Kidney (tissue), 14 donors: ENCODE measurements around the gene RABL3. TPM values are rescaled to one million over a fixed set of nuclear protein-coding genes. Genes with fewer than 3 reads are reported as not detected.

Source experiments
- DNase-seq, 5 donors: peaks; one replicate each; pipeline ENCODE4 v3.0.0-alpha.2; 2013 to 2020
- FAIRE-seq: peaks from 2 replicates; lab custom pipeline; 2012; peaks lifted over from hg19 to GRCh38; lab: Jason Lieb, UNC
- H3K27ac ChIP-seq, 2 donors: one replicate each; pipeline ENCODE4 v1.7.0; 2013; ENCODE audit warnings: low read depth in 2 of 2, low read length in 2 of 2, inconsistent platforms in 1 of 2
- H3K27me3 ChIP-seq: one replicate; pipeline ENCODE4 v1.7.1; 2013; ENCODE audit warnings: low read length, inconsistent platforms; ENCODE audit not compliant: control insufficient read depth, insufficient read depth
- H3K36me3 ChIP-seq, 3 donors: one replicate each; pipeline versions ENCODE4 v1.7.0 to v1.7.1; 2013; ENCODE audit warnings: low read length in 3 of 3, control low read depth in 1 of 3, inconsistent platforms in 1 of 3; ENCODE audit not compliant: insufficient read depth in 3 of 3, control insufficient read depth in 2 of 3
- H3K4me1 ChIP-seq, 3 donors: one replicate each; pipeline versions ENCODE4 v1.7.0 to v1.7.1; 2013; ENCODE audit warnings: low read length in 3 of 3, inconsistent platforms in 1 of 3, low read depth in 1 of 3; ENCODE audit not compliant: control insufficient read depth in 2 of 3, insufficient read depth in 2 of 3
- H3K4me3 ChIP-seq, 3 donors: one replicate each; pipeline versions ENCODE4 v1.7.0 to v1.8.1; 2013; ENCODE audit warnings: low read length in 3 of 3, control low read depth in 1 of 3, inconsistent platforms in 1 of 3
- H3K9ac ChIP-seq, 3 donors: one replicate each; pipeline versions ENCODE4 v1.7.0 to v1.7.1; 2013; ENCODE audit warnings: low read length in 3 of 3, control low read depth in 1 of 3, inconsistent platforms in 1 of 3
- H3K9me3 ChIP-seq, 3 donors: one replicate each; pipeline versions ENCODE4 v1.7.0 to v1.7.1; 2013; ENCODE audit warnings: low read length in 3 of 3, control low read depth in 1 of 3, inconsistent platforms in 1 of 3; ENCODE audit not compliant: control insufficient read depth in 2 of 3, insufficient read depth in 1 of 3
- CTCF ChIP-seq: IDR thresholded peaks from 3 replicates; pipeline ENCODE4 v1.5.1; 2012; ENCODE audit warnings: mild to moderate bottlenecking, moderate library complexity, borderline replicate concordance; ENCODE audit not compliant: insufficient read depth; ENCODE audit errors: extremely low read depth
- intact Hi-C: fragments of 100-400 bp; cut with DNase I; formaldehyde crosslinking; loops from one replicate; pipeline ENCODE4 v1.11.1; 2022
- polyA plus RNA-seq: library from polyadenylated mRNA; stranded (reverse); fragments of 350-450 nt; fragmentation: Illumina TruSeq; extraction: RNeasy Lipid Tissue Mini Kit (QIAGEN cat#74804); gene quantifications from one replicate; pipeline ENCODE4 v1.2.3, GENCODE V29; 2014; ENCODE audit warnings: low read depth, low replicate concordance; ENCODE audit not compliant: insufficient read depth
- total RNA-seq: library from RNA; stranded (reverse); fragmentation: NEBNext Ultra II Directional; extraction: Animal tissue kit (Norgen Biotek cat#: 25700); gene quantifications from one replicate; pipeline ENCODE4 v1.2.1, GENCODE V29; 2021
- donor health status: control.
- donor health status: control.
- donor health status: control.
- donor health status: control.
- donor health status: control.
- donor health status: DM: yes; HTN: yes; CAD: no.
- donor health status: Normal renal cell carcinoma (clear cell type).

Gene RABL3
- total and polyA plus RNA-seq, 2 donors from 2014 or later: 16.9 to 30.1 TPM

GRCh38 chr3:120637851-120638559 is 104.3 kb downstream of the RABL3 start:
- H3K9me3 ChIP-seq: no peaks in the 10 kb centered on the region
- H3K27me3 ChIP-seq: no peaks in the 10 kb centered on the region
- H3K27ac ChIP-seq: no peak overlapping the region
- intact Hi-C loops: no loop called here
- DNase-seq (no peak), FAIRE-seq (no peak)
- H3K4me3 ChIP-seq: no peak overlapping the region
- TF ChIP-seq CTCF: no peak
- H3K4me1 ChIP-seq: peaks cover 0 to 3% (median 3%) of the 10 kb centered on the region in 3 donors
- H3K36me3 ChIP-seq: peaks cover 0 to 9% (median 4%) of the 10 kb centered on the region in 3 donors
- H3K9ac ChIP-seq: no peak overlapping the region

GRCh38 chr3:120636795-120637401 is 105.4 kb downstream of the RABL3 start:
- no peak for FAIRE-seq
- DNase-seq: no peak
- TF ChIP-seq CTCF: no peak
- H3K9ac ChIP-seq: no peak overlapping the region
- H3K4me3 ChIP-seq: no peak overlapping the region
- peaks cover 0 to 3% (median 0%) of the 10 kb centered on the region in 3 donors for H3K4me1 ChIP-seq
- intact Hi-C loops: no loop called here
- no peaks in the 10 kb centered on the region for H3K27me3 ChIP-seq
- H3K36me3 ChIP-seq: peaks cover 0 to 20% (median 5%) of the 10 kb centered on the region in 3 donors
- H3K27ac ChIP-seq: peak overlapping the region; percentile 28 to 79
- no peaks in the 10 kb centered on the region for H3K9me3 ChIP-seq

Other genes with a start within 250 kb of the RABL3 start
- 109 TPM for gene NDUFB4, start 146.2 kb downstream of the RABL3 start, total RNA-seq
- 457 TPM for gene NDUFB4, start 146.2 kb downstream of the RABL3 start, polyA plus RNA-seq
- gene HGD, start 60.3 kb downstream of the RABL3 start, total RNA-seq: 72.0 TPM
- gene HGD, start 60.3 kb downstream of the RABL3 start, polyA plus RNA-seq: 251 TPM
- 19.4 TPM for gene GTF2E1, start 228 bp upstream of the RABL3 start, total RNA-seq
- 5.4 TPM for gene GTF2E1, start 228 bp upstream of the RABL3 start, polyA plus RNA-seq
- not detected for gene STXBP5L, start 165.7 kb upstream of the RABL3 start, total RNA-seq
- gene STXBP5L, start 165.7 kb upstream of the RABL3 start, polyA plus RNA-seq: not detected